Activated CD8-positive, alpha-beta memory T cell treated with anti-CD3 and anti-CD28 coated beads, Interleukin-2, amount 50 U/mL, for 1 hour (primary cell): ENCODE data around the gene ABHD1.
"Not testable (repeated sequence)": the region's sequence is repeated elsewhere in the genome, so short reads cannot be mapped to it uniquely, and the experiment has no call there.

Experiments used
- DNase-seq: peaks from one replicate; pipeline ENCODE4 v3.0.0-alpha.2; 2020; ENCODE audit errors: extremely low read depth

ABHD1 gene

DNA sequence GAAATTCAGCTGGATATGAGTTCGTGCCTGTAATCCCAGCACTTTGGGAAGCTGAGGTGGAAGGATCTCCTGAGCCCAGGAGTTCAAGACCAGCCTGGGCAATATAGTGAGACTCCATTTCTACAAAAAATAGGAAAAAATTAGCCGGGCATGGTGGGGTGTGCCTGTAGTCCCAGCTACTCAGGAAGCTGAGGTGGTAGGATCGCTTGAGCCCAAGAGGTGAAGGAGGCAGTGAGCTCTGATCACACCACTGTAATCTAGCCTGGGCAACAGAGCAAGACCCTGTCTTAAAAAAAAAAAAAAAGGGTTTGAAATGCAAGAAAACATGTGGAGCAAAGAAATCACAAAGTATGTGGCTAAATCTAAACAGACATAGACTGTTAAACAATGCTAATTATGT lies 14.5 kb upstream of the ABHD1 start:
- DNase-seq, result no peak

DNA sequence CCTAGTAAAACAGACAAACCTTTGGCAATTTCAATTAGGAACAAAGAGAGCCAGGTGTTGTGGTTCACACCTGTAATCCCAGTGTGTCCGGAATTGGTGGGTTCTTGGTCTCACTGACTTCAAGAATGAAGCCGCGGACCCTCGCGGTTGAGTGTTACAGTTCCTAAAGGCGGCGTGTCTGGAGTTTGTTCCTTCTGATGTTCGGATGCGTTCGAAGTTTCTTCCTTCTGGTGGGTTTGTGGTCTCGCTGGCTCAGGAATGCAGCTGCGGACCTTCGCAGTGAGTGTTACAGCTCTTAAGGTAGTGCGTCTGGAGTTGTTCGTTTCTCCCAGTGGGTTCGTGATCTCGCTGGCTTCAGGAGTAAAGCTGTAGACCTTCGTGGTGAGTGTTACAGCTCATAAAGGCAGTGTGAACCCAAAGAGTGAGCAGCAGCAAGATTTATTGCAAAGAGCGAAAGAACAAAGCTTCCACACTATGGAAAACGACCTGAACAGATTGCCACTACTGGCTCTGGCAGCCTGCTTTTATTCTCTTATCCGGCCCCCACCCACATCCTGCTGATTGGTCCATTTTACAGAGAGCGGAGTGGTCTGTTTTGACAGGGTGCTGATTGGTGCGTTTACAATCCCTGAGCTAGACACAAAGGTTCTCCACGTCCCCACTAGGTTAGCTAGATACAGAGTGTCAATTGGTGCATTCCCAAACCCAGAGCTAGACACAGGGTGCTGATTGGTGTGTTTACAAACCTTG lies 12.8 kb upstream of the ABHD1 start:
- DNase-seq, result not testable (repeated sequence)

DNA sequence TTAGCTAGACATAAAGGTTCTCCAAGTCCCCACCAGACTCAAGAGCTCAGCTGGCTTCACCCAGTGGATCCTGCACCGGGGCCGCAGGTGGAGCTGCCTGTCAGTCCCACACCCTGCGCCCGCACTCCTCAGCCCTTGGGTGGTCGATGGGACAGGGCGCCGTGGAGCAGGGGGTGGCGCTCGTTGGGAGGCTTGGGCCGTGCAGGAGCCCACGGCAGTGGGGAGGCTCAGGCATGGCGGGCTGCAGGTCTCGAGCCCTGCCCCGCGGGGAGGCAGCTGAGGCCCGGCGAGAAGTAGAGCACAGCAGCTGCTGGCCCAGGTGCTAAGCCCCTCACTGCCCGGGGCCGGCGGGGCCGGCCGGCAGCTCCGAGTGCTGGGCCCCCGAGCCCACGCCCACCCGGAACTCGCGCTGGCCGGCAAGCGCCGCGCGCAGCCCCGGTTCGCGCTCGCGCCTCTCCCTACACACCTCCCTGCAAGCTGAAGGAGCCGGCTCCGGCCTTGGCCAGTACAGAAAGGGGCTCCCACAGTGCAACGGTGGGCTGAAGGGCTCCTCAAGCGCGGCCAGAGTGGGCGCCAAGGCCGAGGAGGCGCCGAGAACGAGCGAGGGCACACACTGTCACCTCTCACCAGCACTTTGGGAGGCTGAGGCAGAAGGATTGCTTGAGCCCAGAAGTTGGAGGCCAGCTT lies 12.1 kb upstream of the ABHD1 start:
- not testable (repeated sequence) for DNase-seq

DNA sequence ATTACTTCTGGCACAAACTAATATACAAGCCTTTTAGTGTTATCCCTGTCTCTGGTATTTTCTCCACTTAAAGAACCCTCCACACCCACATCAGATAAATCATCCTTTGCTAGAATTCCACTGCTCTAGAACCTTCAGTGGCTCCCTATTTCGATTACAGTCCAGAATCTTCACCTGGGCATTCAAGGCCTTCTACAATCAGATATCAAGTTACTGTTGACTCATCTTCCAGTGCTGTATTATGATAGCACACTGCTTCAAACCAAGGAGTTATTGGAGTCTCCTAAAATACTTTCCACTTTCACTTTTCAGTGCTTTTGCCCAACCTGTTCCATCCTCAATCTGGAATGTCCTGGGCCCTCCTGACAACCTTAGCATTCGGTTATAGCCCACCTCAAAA lies 8.1 kb upstream of the ABHD1 start:
- DNase-seq, result no peak

DNA sequence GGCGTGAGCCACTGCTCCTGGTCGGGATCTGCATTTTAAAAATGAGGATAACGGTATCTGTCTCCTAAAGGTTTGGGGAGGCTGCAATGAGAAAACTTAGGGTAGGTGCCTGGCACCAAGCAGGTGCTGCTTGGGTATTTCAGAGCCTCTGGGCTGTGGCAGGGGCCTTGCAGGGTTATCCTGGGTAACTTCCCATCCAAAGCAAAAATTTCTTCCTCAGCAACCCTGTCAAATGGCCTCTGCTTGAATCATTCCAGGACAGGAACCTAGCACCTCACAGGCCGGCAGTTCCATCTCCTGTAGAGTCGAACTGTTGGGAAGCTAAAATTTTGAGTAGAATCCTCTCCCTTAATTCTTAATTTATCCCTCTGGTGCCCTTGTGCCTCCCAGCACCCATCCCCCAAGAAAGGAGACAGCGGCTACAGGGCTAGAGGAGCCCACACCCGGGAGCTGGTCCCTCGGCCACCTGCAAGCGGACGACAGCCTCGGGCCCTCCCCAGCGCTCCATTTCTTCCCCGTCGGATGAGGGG lies 5.6 kb upstream of the ABHD1 start:
- no peak for DNase-seq

DNA sequence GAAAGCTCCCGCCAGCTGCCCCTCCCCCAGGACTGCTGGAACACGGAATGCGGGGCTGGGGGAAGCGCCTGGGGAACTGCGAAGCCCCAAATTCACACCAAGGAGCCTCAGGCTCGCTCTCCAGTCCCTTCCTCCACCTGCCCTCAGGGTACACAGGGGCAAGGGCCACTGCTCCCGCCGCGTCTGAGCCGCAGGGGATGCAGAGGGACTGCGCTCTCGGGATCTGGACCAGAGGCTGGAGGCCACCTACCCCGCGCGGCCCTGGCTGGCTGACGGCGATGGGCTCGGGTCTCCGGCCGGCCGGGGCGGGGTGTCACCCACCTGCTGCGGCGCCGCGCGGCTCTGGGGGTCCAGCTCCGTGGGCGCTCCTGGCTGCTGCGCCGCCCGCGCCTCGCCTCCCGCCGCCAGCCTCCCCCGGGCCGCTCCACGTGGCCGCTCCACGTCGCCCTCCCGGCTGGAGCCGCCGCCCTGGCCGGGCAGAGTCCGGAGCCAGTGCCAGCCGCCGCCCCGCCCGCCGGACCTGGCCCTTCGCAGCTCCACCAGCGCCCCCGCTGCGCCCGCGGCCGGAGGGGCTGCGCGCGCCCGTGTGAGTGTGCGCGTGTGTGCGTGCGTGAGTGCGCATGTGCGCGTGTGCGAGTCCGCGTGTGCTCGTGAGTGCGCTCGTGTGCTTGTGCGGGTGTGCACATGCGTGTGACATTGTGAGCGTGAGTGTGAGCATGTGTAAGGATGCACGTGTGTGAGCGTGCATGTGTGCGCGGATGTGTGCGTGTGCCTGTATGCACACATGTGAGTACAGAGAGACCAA lies 4.9 kb upstream of the ABHD1 start, which contains the start of gene CGREF1:
Gene CGREF1 (minus strand): TSS at position 604 of the 805 bp plus-strand sequence. CDS start 14,762 bp downstream, outside the sequence.
- DNase-seq, result no peak

DNA sequence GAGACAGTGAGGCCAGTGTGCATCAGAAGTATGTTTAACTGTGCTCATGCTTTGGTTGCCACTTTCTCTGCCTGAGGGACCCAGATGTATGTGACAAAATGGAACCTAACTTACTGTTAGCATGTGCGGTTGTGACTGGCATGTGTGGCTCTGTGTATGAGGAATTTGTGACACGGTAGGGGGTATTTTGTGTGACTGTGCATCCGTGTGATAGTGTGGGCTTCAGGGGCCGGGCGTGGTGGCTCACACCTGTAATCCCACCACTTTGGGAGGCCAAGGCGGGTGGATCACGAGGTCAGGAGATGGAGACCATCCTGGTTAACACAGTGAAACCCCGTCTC lies 4.3 kb upstream of the ABHD1 start:
- DNase-seq, result not testable (repeated sequence)

DNA sequence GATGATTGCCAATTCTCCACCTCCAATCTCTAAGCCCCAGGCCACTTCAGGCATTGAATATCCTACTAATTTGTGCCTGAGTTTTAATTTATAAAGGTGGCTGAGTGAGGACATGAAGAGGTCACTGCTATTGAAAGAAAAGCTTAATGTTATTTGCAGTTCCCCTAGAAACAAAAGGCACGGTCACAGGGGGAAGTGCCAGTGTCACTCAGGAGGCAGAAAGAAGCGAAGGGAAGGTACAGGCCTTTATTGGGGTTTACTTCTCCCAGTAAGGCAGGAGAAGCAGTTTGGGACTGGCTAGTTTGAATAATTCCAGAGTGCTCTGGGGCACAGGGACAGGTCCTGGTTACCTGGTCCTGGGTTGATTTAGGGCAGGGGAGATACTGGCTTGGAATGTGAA lies 1.7 kb upstream of the ABHD1 start:
- DNase-seq, result no peak

DNA sequence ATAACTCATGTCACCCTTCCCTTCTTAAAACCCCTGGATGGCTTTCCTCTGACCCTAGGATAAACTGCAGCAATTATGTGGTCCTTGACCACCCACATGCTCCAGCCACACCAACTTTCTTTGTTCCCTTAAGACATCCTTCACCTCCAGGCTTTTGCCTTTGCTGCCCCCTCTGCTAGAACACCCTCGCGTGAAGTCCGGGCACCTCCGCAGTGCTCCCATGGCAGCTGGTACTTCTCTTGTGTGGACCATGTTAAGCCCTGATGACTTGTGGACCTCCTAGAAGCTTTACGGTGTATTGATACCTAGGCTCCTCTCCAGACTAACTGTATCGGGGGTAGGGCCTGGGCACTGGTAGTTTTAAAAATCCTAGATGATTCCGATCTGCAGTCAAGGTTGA lies 824 bp upstream of the ABHD1 start:
- DNase-seq, result no peak

DNA sequence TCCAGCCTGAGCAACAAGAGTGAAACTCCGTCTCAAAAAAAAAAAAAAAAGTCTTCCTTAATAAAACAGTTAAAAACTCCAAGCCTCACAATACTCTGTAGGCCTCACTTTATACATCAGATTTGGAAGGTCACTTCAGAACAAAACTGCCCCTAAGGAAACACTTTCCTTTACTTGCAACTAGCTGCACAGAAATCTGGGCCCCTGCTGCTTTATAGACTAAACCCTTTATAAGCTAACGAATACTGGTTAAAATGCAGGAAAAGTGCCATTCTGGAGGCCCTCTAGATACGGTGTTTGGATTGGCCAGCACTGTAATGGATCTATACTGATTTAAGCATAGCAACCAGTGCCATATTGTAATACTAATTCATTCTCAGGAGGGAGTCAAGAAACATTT lies 1.5 kb downstream of the ABHD1 start:
- no peak for DNase-seq

DNA sequence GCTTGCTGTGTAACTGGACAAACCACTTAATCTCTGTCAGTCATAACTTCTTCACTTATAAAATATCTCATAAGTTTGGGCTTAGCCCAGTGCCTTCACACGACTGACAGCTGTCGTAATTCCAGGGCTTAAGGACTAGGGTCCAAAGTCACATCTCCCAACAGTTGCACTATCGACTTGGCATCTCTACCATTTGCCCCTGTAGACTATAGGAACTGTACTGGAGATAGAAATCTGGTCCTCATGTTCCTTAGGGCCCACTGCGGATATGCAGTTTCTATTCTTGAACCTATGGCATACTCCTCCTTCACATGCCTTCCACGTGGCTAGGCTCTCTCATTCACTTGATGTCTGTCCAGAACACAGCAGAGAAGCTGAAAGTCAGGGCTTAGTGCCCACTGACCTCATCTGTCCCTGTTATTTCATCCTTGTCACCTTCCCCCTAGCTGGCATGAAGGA lies 2.7 kb downstream of the ABHD1 start:
- no peak for DNase-seq

DNA sequence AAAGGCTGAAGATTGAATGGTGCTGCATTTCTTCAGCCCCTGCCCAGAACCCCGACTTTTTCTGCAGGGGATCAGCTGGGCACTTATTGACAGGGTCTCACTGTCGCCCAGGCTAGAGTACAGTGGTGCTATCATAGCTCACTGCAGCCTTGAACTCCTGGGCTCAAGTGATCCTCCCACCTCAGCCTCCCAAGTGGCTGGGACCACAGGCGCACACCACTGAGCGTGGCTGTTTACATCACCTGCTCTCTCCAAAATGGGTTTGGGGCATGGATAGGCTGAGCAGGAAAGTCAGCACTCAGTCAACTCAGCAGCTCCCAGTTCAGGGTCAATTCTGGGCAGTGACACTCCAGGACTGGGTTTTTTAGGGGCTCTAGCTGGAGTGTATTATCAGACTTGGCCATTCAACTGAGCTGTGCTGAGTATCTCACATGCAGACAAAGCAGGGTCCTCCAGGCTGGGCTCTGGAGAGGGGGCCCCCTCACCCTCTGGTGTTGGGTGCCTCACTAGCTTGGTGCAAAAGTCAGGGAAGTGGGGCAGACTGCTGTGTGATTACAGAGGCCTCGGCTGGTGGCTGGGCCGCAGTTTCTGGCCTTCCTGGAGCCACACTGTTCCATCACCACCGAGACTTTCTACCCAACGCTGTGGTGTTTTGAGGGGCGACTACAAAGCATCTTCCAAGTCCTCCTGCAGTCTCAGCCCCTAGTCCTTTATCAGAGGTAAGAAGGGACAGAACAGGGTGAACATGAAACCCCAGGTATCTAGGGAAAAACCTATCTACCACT lies 4.5 kb downstream of the ABHD1 start:
- DNase-seq, result no peak

DNA sequence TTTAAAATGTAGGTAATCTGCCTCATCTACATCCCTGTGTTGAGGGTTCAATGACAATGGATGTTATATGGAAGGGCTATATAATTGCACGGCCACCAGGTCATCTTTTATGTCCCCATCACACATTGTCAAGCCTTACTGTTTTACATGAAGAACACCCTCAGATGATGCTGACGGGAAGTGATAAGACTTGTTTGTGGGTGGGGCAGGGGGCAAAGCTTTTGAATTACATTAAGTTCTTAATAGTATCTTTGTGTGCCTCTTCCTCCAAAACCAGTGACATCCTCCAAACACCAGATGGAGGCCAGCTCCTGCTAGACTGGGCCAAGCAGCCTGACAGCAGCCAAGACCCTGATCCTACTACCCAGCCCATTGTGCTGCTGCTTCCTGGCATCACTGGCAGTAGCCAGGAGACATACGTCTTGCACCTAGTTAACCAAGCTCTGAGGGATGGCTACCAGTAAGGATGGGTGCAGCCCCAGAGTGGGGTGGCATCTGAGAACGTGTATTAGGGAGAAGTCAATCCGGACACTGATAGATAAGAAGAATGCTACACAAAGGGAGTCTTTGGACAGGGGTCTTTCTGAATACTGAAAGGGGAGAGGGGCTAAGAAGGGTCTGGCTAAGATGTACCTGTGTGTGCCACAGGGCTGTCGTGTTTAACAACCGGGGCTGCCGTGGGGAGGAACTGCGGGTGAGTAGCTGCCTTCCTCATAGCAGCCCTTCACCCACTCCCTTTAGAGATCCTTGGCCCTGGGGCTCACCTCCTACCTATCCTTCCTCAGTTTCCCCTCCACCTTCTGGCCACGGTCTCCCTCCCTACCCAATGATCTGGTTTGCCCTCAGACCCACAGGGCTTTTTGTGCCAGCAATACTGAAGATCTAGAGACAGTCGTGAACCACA lies 5.3 kb downstream of the ABHD1 start:
- DNase-seq, result no peak

DNA sequence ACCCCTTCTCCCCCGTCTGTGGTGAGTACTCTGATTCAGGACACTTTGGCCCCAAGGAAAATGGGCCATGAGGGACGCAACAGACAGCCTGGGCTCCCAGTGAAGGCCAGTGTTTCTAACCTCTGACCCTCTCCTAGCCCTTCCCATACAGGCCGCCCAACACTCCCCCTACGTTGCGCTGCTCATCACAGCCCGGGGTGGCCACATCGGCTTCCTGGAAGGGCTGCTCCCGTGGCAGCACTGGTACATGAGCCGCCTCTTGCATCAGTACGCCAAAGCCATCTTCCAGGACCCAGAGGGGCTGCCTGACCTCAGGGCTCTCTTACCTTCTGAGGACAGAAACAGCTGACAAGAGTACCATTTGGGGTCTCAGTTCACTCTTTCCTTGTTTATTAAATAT lies 6.8 kb downstream of the ABHD1 start:
- no peak for DNase-seq

DNA sequence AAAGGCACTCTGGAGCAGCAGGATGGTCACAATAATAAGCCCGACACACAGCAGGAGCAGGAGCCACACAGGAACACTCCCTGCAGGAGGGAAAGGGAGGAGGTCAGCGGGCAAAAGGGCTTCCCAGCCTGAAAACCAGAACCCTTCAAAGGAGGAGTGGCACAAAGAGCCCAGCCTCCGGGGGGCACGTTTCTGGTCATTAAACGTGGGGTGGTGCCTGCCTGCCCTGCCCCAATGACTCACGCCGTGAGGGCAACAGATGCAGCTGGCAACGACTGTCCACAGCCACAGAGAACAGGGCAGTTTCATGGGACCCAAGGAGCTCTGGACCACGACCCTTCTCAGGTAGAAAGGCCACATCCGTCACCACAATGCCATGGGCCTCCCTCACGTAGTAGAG lies 7.8 kb downstream of the ABHD1 start:
- no peak for DNase-seq

DNA sequence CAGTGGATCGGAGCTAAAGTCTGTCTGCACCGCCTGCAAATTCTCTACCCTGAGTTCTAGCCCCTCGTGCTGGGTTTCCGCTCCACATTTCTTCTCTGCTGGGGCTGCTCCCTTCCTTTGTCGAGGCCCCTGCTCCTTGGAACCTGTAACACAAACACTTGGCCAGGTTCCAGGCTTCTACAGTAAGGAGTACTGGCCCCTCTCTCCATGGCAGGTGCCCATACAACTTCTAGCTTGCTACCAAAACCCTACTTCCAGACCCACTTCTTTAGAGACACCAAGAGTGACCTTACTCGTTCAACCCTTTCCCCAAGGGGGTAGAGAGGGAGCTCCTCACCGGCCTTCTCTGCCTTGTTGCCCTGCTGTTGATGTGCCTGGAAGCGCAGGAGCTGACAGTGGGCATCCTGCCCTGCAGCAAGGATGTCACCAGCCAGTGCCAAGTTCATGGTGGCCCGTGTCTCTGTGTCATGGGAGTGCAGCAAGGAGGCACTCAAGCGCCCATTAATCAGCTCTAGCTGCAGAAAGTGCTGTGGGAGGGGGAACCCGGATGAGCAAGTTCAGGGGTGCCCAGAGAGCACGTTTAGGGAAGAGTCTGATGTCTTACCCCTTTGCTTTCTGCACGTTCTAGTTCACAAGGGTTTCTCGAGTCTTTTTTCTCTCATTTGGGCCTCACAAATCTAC lies 9.7 kb downstream of the ABHD1 start:
- DNase-seq, result no peak

DNA sequence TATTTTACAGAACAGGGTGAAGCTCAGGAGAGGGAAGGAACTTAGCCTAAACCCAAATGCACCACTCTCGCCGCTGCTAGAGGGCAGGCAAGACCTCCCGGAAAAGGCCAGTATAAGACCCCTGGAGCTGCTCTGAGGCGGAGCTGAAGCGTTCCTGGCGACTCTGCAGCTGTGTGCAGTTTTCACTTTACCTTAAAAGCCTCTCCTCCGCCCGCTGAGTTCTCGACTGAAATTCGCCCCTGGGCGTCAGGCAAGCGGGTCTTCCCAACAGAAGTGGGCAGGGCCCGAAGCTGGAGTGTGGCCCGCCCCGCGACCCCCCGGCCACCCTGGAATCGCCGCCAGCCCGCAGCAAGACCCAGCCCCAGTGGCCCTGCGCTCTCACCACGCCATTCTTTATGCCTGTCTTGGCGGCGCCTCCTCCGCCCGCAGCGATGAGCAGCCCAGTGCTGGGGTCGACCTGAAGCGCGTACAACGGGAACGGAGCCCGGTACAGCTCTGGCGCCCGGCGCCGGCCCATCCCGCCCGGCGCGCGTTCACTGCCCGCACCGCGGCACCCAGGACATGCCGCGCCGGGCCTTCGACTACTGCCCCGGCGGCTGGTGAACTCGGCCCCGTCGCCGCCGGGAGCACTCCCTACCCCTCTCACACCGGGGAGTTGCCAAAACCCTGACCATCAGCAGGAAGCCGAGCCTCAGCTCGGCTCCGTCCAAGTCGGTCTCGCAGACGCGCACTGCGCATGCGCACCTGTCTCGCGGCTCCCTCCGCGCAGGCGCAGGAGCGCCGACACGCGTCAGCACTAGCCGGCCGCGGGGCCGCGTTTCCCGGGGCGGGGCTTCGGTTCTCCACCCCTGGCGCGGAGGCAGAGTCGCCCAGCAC lies 10.5 kb downstream of the ABHD1 start, which contains the start of gene PREB:
Gene PREB (minus strand): TSS at position 732 of the 876 bp plus-strand sequence. CDS start 215 bp downstream, at position 517.
- peak; percentile 83 for DNase-seq

DNA sequence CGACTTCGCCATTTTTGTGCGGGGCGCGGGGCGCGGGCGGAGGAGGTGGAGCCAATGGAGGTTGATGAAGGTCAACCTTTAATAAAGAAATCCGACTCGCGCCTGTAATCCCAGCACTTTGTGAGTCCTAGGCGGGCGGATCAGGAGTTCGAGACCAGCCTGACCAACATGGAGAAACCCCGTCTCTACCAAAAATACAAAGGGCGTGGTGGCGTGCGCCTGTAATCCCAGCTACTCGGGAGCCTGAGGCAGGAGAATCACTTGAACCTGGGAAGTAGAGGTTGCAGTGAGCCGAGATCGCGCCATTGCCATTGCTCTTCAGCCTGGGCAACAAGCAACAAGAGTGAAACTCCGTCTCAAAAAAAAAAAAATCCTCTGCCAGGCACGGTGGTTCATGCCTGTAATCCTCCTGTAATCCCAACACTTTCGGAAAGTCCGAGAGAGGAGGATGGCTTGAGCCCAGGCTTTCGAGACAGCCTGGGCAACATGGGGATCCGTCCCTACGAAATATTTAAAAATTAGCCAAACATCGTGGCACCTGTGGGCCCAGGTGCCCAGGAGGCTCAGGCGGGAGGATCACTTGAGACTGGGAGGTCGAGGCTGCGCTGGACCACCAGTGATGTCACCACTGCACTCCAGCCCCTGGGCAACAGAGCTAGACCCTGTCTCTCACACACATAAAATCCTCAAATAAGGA lies 11.3 kb downstream of the ABHD1 start:
- no peak for DNase-seq
